Left lung (tissue), 10 donors: Measurements from ENCODE around the gene PNMA1. TPM values are rescaled to one million over a fixed set of nuclear protein-coding genes. Genes with fewer than 3 reads are reported as not detected.

Experiments used
- ATAC-seq: fragments of 200-7000 bp; cut with Tn5 transposase; one replicate; pipeline ENCODE4 v1.9.1; 2020; ENCODE audit warnings: moderate library complexity
- DNase-seq, 4 donors: peaks; one replicate each; pipeline ENCODE4 v3.0.0-alpha.2; 2013 to 2020
- H3K27ac ChIP-seq, 2 donors: fragments of 200-600 bp; sonication (generic) in 1 of 2; one replicate each; pipeline versions ENCODE4 v1.5.0 to v1.8.0; 2020 to 2021
- H3K27me3 ChIP-seq, 2 donors: fragments of 200-600 bp; sonication (generic) in 1 of 2; one replicate each; pipeline versions ENCODE4 v1.5.0 to v1.8.0; 2020 to 2021
- H3K36me3 ChIP-seq, 2 donors: fragments of 200-600 bp; sonication (generic) in 1 of 2; one replicate each; pipeline versions ENCODE4 v1.5.0 to v1.8.0; 2020 to 2021
- H3K4me1 ChIP-seq, 2 donors: fragments of 200-600 bp; one replicate each; pipeline ENCODE4 v1.8.0; 2021
- H3K4me3 ChIP-seq, 2 donors: fragments of 200-600 bp; sonication (generic) in 1 of 2; one replicate each; pipeline versions ENCODE4 v1.5.0 to v1.8.0; 2020 to 2021; ENCODE audit warnings: mild to moderate bottlenecking in 1 of 2
- H3K9me3 ChIP-seq, 2 donors: fragments of 200-600 bp; sonication (generic) in 1 of 2; one replicate each; pipeline versions ENCODE4 v1.5.0 to v1.8.0; 2020 to 2021
- CTCF ChIP-seq, 2 donors: fragments of 200-600 bp; sonication (generic) in 1 of 2; IDR thresholded peaks; one replicate each; pipeline versions ENCODE4 v1.5.0 to v1.8.0; 2021; ENCODE audit warnings: antibody characterized with exemption in 2 of 2
- intact Hi-C, 2 donors: fragments of 100-400 bp; cut with DNase I; formaldehyde crosslinking; loops; one replicate each; pipeline versions ENCODE4 v1.11.2 to v1.14.2; 2022
- polyA plus RNA-seq, 6 donors: library from polyadenylated mRNA; unstranded; fragments of 120-200 nt; gene quantifications; one replicate each; pipeline ENCODE4 v1.2.1, GENCODE V29; 2013; ENCODE audit not compliant: insufficient read length in 6 of 6
- total RNA-seq, 2 donors: library from RNA; stranded (reverse); fragmentation: NEBNext Ultra II Directional; extraction: Animal tissue kit (Norgen Biotek cat#: 25700); gene quantifications; one replicate each; pipeline ENCODE4 v1.2.1, GENCODE V29; 2021
- donor health status: DM: no; HTN: yes; CAD: no.
- donor health status: DM: no; HTN: no; CAD: no.

Gene PNMA1
- total and polyA plus RNA-seq, 8 donors: 30.8 to 56.3 (median 46.2) TPM

DNA sequence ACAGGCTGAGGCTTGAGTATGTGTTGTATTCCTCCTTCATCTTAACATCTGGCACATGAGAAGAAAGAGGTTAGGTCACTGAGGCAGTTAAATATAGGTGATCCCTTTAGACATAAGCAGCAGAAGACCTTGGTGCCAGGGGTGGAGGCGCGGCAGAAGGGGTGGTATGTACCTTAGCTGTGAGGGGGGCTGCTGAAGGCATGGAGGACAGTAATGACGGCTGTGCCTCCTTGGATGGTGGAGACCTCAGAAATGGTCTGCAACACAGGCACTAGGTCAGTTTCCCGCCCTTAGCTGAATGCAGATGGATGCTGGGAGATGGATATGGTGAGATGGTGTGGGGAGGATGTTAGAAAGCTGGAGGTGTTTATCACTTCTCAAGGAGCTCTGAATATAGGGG is 1.5 kb upstream of the PNMA1 start:
- DNase-seq: no peak
- Histone ChIP-seq H3K4me3 (no peak overlapping the region), H3K9me3 (no peaks in the 10 kb centered on the region), H3K36me3 (peaks cover 0 to 53% of the 10 kb centered on the region in 2 donors), H3K27me3 (peaks cover 0 to 16% of the 10 kb centered on the region in 2 donors), H3K4me1 (peaks cover 8 to 33% of the 10 kb centered on the region in 2 donors), H3K27ac (no peak overlapping the region)
- no peak for TF ChIP-seq CTCF (IDR thresholded peaks at IDR 0.05)
- intact Hi-C loops: no loop called here
- ATAC-seq: no peak

DNA sequence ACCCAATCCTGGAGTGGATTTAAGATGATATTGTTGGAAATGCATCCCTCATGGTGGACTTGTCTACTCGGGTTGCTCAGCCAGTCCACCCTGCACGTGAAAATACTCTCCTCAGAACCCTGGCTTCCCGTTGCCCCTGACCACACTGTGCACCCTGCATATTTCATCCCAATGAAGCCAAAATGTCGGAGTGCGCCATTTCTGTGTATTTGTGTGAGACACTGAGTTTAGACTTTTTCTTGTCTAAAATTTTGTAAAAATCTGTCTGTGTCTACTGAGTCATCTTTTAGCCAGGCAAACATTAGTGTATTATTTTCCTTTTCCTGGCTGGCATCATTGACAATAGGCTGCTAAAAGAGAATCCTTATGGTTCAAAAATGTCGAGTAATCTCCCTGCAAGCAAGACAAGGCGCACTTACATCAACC is 485 bp upstream of the PNMA1 start:
- ATAC-seq: no peak
- Histone ChIP-seq H3K4me3 (peak overlapping the region; percentile 75 to 83), H3K27ac (peak overlapping the region; percentile 93 to 94), H3K27me3 (peaks cover 0 to 16% of the 10 kb centered on the region in 2 donors), H3K36me3 (peaks cover 0 to 43% of the 10 kb centered on the region in 2 donors), H3K4me1 (peaks cover 8 to 33% of the 10 kb centered on the region in 2 donors), H3K9me3 (no peaks in the 10 kb centered on the region)
- intact Hi-C loops: no loop called here
- no peak for TF ChIP-seq CTCF (IDR thresholded peaks at IDR 0.05)
- no peak for DNase-seq

GRCh38 chr14:73713206-73713802 is 880 bp downstream of the PNMA1 start:
- intact Hi-C loops: no loop called here
- Histone ChIP-seq H3K36me3 (peaks cover 0 to 29% of the 10 kb centered on the region in 2 donors), H3K9me3 (no peaks in the 10 kb centered on the region), H3K27me3 (peaks cover 0 to 16% of the 10 kb centered on the region in 2 donors), H3K4me3 (peak overlapping the region; percentile 75 to 83), H3K4me1 (peaks cover 8 to 33% of the 10 kb centered on the region in 2 donors), H3K27ac (peak overlapping the region; percentile 93 to 94)
- no peak for TF ChIP-seq CTCF (IDR thresholded peaks at IDR 0.05)
- DNase-seq: no peak
- no peak for ATAC-seq

DNA sequence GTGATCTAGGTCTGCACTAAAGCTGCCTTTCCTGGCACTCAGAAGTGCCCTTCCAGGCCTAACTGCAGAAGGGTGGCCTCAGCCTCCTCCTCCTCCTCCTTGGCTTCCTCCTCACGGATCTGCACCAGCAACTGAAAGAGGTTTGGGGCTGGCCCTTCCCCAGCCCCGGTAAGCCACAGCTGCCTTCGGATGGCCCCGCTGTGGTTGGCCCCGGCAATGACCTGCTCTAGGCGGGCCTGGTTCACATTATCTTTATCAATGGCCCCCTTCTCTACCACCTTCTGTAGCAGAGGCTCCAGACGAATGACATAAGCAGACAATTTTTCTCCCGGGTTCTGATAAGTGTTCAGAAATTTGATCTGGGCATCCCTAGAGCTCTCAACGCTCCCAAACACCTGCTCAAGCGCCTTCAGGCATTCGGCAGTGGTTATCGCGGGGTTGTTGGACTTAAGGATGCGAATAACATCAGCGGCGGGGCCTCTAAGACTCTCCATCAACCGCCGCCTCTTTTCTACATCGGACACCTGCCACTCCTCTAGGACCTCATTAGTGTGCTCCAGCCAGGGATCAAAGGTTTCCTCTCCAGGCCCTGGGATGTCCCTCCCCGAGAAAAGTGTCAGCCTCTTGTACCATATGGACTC is 1.5 kb downstream of the PNMA1 start:
- Histone ChIP-seq H3K36me3 (peaks cover 0 to 23% of the 10 kb centered on the region in 2 donors), H3K9me3 (no peaks in the 10 kb centered on the region), H3K27ac (peak overlapping the region; percentile 4 to 18), H3K27me3 (peaks cover 0 to 16% of the 10 kb centered on the region in 2 donors), H3K4me1 (peaks cover 8 to 33% of the 10 kb centered on the region in 2 donors), H3K4me3 (peak overlapping the region; percentile 75 to 83)
- no peak for TF ChIP-seq CTCF (IDR thresholded peaks at IDR 0.05)
- ATAC-seq: peak; percentile 5
- intact Hi-C loops: no loop called here
- no peak for DNase-seq

DNA sequence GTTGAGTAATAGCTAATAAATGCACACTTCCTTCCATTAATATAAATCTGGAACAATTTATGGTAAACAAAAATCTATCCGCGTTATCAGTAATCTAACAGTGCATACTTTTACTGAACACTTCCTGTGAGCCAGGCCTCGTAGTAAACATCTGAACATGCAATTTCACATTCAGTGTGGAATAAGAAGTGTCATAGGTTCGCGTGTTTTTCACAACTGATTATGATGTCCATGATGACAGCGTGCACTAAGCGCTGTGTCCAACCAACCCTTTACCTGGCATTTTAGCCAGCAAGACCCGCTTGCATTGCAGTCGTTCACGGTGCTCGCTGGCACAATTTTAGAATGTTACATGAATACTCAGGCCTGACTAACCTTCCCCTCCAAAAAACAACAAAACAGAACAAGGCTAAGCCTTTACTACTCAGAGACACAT is 2.1 kb downstream of the PNMA1 start:
- Histone ChIP-seq H3K27me3 (peaks cover 0 to 16% of the 10 kb centered on the region in 2 donors), H3K27ac (peak overlapping the region; percentile 4 to 18), H3K36me3 (peaks cover 0 to 17% of the 10 kb centered on the region in 2 donors), H3K9me3 (no peaks in the 10 kb centered on the region), H3K4me1 (peaks cover 8 to 33% of the 10 kb centered on the region in 2 donors), H3K4me3 (peak overlapping the region; percentile 75 to 83)
- DNase-seq (no peak), ATAC-seq (no peak)
- TF ChIP-seq CTCF (IDR thresholded peaks at IDR 0.05): no peak
- intact Hi-C loops: no loop called here
